ENCODE results near the gene ANKS1B.
"Not testable (repeated sequence)": the region's sequence is repeated elsewhere in the genome, so short reads cannot be mapped to it uniquely, and the experiment has no call there.

Gene ANKS1B

DNA sequence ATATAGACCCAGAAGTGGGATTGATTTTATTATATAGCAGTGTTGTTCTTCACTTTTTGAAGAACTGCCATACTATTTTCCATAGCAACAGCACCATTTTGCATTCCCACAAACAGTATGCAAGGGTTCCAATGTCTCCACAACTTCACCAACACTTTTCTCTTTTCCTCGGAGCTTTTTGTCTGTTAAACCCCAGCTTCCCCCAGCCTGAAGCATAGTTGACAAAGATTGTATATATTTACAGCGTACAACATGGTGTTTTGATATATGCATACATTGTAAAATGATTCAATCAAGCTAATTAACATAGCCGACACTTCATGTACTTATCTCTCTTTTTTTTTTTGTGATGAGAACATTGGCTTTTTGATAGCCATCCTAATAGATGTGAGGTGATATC, 982.6 kb downstream of the ANKS1B start:
- intact Hi-C loops (cut with micrococcal nuclease), result no loop called here
- Mint-ChIP-seq H3K4me1 (ENCODE audit: low read depth) (no peaks in the 10 kb centered on the region), H3K27ac (no peak overlapping the region), H3K4me3 (no peak overlapping the region), H3K27me3 (no peaks in the 10 kb centered on the region), H3K9me3 (no peaks in the 10 kb centered on the region), H3K36me3 (ENCODE audit: low read depth) (no peaks in the 10 kb centered on the region)

DNA sequence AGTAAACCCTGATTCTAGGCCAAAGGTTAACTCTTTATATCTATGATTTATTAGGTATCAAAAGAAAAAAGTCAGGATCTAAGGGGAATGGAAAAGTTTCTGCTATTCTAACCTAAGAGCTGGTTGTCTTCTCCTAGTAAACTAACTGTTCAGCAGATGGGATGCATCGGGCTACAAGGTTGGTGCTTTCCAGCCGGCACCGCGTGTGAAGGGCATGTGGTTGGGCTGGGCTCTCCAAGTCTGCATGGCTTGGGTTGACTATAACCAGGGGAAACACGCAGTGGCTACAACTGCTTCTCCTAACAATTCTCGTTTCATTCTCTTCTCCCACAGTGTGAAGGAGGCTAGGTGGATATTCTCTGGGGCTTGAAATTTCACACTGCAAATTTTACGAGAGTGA, 985.2 kb downstream of the ANKS1B start:
- H3K4me1 Mint-ChIP-seq (ENCODE audit: low read depth), result no peaks in the 10 kb centered on the region
- H3K9me3 Mint-ChIP-seq, result no peaks in the 10 kb centered on the region
- no peaks in the 10 kb centered on the region for H3K27me3 Mint-ChIP-seq
- no peak overlapping the region for H3K27ac Mint-ChIP-seq
- intact Hi-C loops (cut with micrococcal nuclease), result loop anchor here (2.0 kb wide), 1 partner anchor 301 kb away; no protein-coding TSS in a partner anchor
- no peak overlapping the region for H3K4me3 Mint-ChIP-seq
- H3K36me3 Mint-ChIP-seq (ENCODE audit: low read depth), result no peaks in the 10 kb centered on the region

GRCh38 chr12:98998697-98999299, 985.9 kb downstream of the ANKS1B start:
- no peaks in the 10 kb centered on the region for H3K36me3 Mint-ChIP-seq (ENCODE audit: low read depth)
- H3K27me3 Mint-ChIP-seq, result no peaks in the 10 kb centered on the region
- no peaks in the 10 kb centered on the region for H3K9me3 Mint-ChIP-seq
- intact Hi-C loops (cut with micrococcal nuclease), result loop anchor here (2.0 kb wide), 1 partner anchor 300 kb away; no protein-coding TSS in a partner anchor
- no peaks in the 10 kb centered on the region for H3K4me1 Mint-ChIP-seq (ENCODE audit: low read depth)
- no peak overlapping the region for H3K27ac Mint-ChIP-seq
- H3K4me3 Mint-ChIP-seq, result no peak overlapping the region

DNA sequence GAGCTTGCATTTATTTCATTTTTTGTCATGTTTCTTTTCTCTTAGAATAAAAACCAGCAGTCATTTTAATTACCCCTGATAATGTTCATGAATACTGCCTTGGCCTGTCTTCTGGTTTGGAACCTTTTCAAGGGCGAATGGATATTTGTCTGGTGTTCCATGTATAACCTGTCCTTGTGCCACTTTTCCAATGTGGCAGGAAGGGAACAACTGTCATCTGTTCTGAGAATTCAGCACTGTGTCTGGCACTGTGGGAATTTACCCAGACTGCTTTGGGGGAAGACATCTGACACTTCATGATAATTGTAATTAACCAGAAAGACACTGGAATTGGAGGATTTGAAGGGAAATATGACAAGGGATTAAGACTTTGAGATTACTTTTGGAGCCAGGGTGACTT, 986.8 kb downstream of the ANKS1B start:
- Mint-ChIP-seq H3K36me3 (ENCODE audit: low read depth) (no peaks in the 10 kb centered on the region), H3K9me3 (no peaks in the 10 kb centered on the region), H3K4me1 (ENCODE audit: low read depth) (no peaks in the 10 kb centered on the region), H3K27me3 (no peaks in the 10 kb centered on the region), H3K4me3 (no peak overlapping the region), H3K27ac (no peak overlapping the region)
- intact Hi-C loops (cut with micrococcal nuclease), result loop anchor here (2.0 kb wide), 1 partner anchor 299 kb away; no protein-coding TSS in a partner anchor

DNA sequence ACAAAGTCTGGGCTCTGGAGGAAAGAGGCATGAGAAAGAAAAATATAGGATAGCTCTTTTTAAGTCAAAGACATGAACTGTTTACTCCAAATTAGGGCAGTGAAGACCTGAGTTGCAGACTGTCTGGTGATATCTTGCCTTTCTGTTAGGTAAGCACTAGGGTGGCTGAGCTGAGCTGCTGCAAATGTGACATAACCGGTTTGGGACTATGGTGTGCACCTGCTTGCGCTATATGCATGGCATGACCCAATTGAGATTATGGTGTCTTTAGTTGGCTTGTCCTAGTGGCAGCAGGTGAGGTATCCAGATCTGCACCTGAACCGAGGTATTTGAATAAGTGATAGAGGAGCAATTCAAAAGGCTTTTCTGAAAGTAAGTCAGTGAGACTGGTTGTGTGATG, 994.1 kb downstream of the ANKS1B start:
- Mint-ChIP-seq H3K4me3 (no peak overlapping the region), H3K27ac (no peak overlapping the region), H3K27me3 (no peaks in the 10 kb centered on the region), H3K9me3 (no peaks in the 10 kb centered on the region), H3K36me3 (ENCODE audit: low read depth) (no peaks in the 10 kb centered on the region), H3K4me1 (ENCODE audit: low read depth) (no peaks in the 10 kb centered on the region)
- intact Hi-C loops (cut with micrococcal nuclease), result no loop called here

DNA sequence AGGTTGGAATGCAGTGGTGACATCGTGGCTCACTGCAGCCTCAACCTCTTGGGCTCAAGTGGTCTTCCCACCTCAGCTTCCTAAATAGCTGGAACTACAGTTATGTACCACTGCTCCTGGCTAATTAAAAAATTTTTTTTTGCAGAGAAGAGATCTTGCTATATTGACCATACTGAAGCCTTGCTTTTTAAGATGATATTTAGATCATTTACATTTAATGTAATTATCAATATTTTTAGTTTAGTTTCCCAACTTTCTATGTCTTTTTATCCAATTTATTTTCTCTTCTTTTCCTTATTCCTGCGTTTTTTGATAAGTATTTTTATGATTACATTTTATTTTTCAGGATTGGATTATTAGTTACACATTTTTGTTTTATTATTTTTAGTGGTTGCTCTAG, 999.6 kb downstream of the ANKS1B start:
- Mint-ChIP-seq H3K4me1 (ENCODE audit: low read depth) (no peaks in the 10 kb centered on the region), H3K36me3 (ENCODE audit: low read depth) (no peaks in the 10 kb centered on the region), H3K9me3 (no peaks in the 10 kb centered on the region), H3K27ac (no peak overlapping the region), H3K4me3 (no peak overlapping the region), H3K27me3 (no peaks in the 10 kb centered on the region)
- intact Hi-C loops (cut with micrococcal nuclease), result no loop called here

DNA sequence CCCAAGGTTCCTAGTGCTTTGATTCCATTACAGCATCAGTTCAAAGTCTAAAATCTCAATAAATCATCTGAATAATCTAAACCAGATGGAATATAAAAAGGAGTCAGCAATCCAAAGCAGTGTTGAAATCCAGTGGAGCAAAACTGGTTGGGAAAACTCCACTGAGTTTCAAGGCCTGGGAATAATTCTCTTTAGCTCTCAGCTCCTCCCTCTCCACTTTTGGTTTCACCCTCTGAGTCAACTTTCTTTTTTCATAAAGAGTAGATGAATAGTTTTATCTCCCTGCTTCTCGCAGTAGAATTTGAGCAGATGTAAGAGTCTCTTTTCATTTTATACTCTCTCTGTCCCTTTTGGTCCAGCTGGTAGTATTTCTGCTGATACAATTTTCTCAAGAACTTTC, 1001.1 kb downstream of the ANKS1B start:
- H3K36me3 Mint-ChIP-seq (ENCODE audit: low read depth), result no peaks in the 10 kb centered on the region
- no peaks in the 10 kb centered on the region for H3K27me3 Mint-ChIP-seq
- intact Hi-C loops (cut with micrococcal nuclease), result no loop called here
- no peak overlapping the region for H3K4me3 Mint-ChIP-seq
- no peaks in the 10 kb centered on the region for H3K9me3 Mint-ChIP-seq
- no peaks in the 10 kb centered on the region for H3K4me1 Mint-ChIP-seq (ENCODE audit: low read depth)
- no peak overlapping the region for H3K27ac Mint-ChIP-seq

GRCh38 chr12:98980508-98980907, 1004.2 kb downstream of the ANKS1B start:
- no peaks in the 10 kb centered on the region for H3K27me3 Mint-ChIP-seq
- no peak overlapping the region for H3K27ac Mint-ChIP-seq
- no peaks in the 10 kb centered on the region for H3K4me1 Mint-ChIP-seq (ENCODE audit: low read depth)
- H3K36me3 Mint-ChIP-seq (ENCODE audit: low read depth), result no peaks in the 10 kb centered on the region
- no peak overlapping the region for H3K4me3 Mint-ChIP-seq
- no peaks in the 10 kb centered on the region for H3K9me3 Mint-ChIP-seq
- intact Hi-C loops (cut with micrococcal nuclease), result no loop called here

- Mint-ChIP-seq H3K9me3 (no peaks in the 10 kb centered on the region), H3K4me3 (no peak overlapping the region), H3K36me3 (ENCODE audit: low read depth) (no peaks in the 10 kb centered on the region), H3K4me1 (ENCODE audit: low read depth) (no peaks in the 10 kb centered on the region), H3K27ac (no peak overlapping the region), H3K27me3 (no peaks in the 10 kb centered on the region)
- intact Hi-C loops (cut with micrococcal nuclease), result no loop called here
Measured at GRCh38 chr12:98977186-98977585, 1007.5 kb downstream of the ANKS1B start.

DNA sequence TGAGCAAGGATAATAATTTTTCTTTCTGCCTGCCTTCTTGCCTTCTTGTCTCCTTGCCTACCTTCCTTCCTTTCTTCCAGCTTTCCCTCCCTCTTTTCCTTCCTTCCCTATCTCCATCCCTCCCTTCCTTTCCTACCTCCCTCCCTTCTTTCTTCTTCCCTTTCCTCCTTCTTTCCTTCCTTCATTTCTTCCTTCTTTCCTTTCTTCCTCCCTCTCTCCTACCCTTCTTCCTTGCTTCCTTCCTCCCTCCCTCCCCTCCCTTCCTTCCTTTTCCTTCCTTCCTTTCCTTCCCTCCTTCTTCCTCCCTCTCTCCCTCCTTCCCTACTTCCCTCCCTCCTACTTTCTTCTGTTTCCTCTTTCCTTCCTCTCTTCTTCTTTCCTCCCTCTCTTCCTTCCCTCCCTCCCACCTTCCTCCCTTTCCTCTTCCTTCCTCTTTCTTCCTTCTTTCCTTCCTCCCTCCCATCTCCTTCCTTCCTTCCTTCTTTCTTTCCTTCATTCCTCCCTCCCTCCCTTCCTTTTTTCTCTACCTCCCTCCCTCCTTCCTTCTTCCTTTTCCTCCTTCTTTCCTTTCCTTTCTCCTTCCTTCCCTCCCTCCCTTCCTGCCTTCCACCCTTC, 1009.9 kb downstream of the ANKS1B start:
- H3K36me3 Mint-ChIP-seq (ENCODE audit: low read depth), result no peaks in the 10 kb centered on the region
- H3K27me3 Mint-ChIP-seq, result no peaks in the 10 kb centered on the region
- no peaks in the 10 kb centered on the region for H3K9me3 Mint-ChIP-seq
- no peak overlapping the region for H3K4me3 Mint-ChIP-seq
- intact Hi-C loops (cut with micrococcal nuclease), result no loop called here
- H3K4me1 Mint-ChIP-seq (ENCODE audit: low read depth), result no peaks in the 10 kb centered on the region
- no peak overlapping the region for H3K27ac Mint-ChIP-seq

GRCh38 chr12:98973395-98973794, 1011.3 kb downstream of the ANKS1B start:
- no peak overlapping the region for H3K27ac Mint-ChIP-seq

DNA sequence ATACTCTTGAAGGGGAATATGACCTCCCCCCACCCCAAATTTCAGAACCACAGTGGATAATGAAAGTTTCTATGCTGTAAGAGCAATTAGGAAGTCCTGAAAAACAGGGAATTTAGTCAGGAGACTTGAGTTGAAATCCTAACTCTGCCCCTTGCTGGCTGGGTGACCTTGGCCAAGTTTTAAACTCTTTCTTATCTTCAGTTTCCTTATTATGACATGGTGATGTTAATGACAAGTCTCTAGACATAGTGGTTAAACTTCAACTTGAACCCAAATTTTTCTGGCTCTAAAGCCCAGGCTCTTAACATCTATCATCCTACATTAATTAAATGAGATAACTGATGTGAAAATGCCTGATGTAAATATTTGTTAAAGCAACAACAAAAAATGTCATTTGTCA, 1013.8 kb downstream of the ANKS1B start:
- Mint-ChIP-seq H3K27me3 (no peaks in the 10 kb centered on the region), H3K4me1 (ENCODE audit: low read depth) (no peaks in the 10 kb centered on the region), H3K9me3 (no peaks in the 10 kb centered on the region), H3K4me3 (no peak overlapping the region), H3K27ac (no peak overlapping the region), H3K36me3 (ENCODE audit: low read depth) (no peaks in the 10 kb centered on the region)
- intact Hi-C loops (cut with micrococcal nuclease), result no loop called here

More at GRCh38 chr12:98973395-98973794, 1011.3 kb downstream of the ANKS1B start:
- intact Hi-C loops (cut with micrococcal nuclease), result no loop called here
- no peak overlapping the region for H3K4me3 Mint-ChIP-seq
- H3K36me3 Mint-ChIP-seq (ENCODE audit: low read depth), result no peaks in the 10 kb centered on the region
- no peaks in the 10 kb centered on the region for H3K27me3 Mint-ChIP-seq
- no peaks in the 10 kb centered on the region for H3K4me1 Mint-ChIP-seq (ENCODE audit: low read depth)
- no peaks in the 10 kb centered on the region for H3K9me3 Mint-ChIP-seq

DNA sequence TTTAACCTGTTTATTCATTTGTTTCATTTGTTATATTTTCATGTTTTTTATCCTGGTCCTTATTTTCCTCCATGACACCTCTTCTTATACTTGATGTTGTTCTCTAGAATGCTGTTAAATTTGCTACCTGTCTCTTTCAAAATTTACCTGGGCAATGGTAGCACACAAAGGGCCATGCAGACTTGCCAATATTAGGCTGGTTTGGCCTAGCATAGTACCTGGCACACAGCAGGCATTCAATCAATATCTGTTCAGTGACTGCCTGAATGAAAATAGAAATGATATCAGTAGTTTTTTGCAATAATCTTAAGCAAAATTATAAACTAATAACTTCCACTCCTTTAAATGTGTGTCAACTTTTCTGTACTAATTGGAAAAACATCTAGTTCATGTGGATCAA, 1014.5 kb downstream of the ANKS1B start:
- no peaks in the 10 kb centered on the region for H3K36me3 Mint-ChIP-seq (ENCODE audit: low read depth)
- no peaks in the 10 kb centered on the region for H3K27me3 Mint-ChIP-seq
- no peaks in the 10 kb centered on the region for H3K9me3 Mint-ChIP-seq
- H3K4me3 Mint-ChIP-seq, result no peak overlapping the region
- H3K4me1 Mint-ChIP-seq (ENCODE audit: low read depth), result no peaks in the 10 kb centered on the region
- intact Hi-C loops (cut with micrococcal nuclease), result no loop called here
- H3K27ac Mint-ChIP-seq, result no peak overlapping the region

GRCh38 chr12:98968896-98969295, 1015.8 kb downstream of the ANKS1B start:
- intact Hi-C loops (cut with micrococcal nuclease), result no loop called here
- Mint-ChIP-seq H3K27me3 (no peaks in the 10 kb centered on the region), H3K27ac (no peak overlapping the region), H3K4me1 (ENCODE audit: low read depth) (no peaks in the 10 kb centered on the region), H3K4me3 (no peak overlapping the region), H3K9me3 (no peaks in the 10 kb centered on the region), H3K36me3 (ENCODE audit: low read depth) (no peaks in the 10 kb centered on the region)

DNA sequence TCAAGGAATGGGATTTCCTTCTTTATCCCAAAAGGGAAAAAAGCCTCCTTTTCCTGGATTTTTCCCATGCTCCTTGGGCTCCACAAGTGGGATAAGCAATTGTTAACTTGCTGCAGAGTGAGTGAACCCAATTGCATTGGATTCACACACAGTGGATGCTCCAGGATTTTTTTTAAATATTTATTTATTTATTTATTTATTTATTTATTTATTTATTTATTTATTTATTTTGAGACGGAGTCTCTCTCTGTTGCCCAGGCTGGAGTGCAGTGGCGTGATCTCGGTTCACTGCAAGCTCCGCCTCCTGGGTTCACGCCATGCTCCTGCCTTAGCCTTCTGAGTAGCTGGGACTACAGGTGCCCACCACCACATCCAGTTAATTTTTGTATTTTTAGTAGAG, 1027.6 kb downstream of the ANKS1B start:
- H3K4me3 Mint-ChIP-seq; H3K4me1 Mint-ChIP-seq (ENCODE audit: low read depth); H3K9me3 Mint-ChIP-seq; H3K27ac Mint-ChIP-seq; H3K36me3 Mint-ChIP-seq (ENCODE audit: low read depth); H3K27me3 Mint-ChIP-seq; intact Hi-C loops (cut with micrococcal nuclease): not testable (repeated sequence)

Measured in dendritic cell treated with granulocyte-macrophage colony-stimulating factor and Interleukin-4, amounts not matched to agents 40 ng/mL and 50 ng/mL, for 4 days (primary cell).